ENCODE results near the gene RAPGEFL1.
"Not testable (repeated sequence)": the region's sequence is repeated elsewhere in the genome, so short reads cannot be mapped to it uniquely, and the experiment has no call there.

Gene RAPGEFL1

DNA sequence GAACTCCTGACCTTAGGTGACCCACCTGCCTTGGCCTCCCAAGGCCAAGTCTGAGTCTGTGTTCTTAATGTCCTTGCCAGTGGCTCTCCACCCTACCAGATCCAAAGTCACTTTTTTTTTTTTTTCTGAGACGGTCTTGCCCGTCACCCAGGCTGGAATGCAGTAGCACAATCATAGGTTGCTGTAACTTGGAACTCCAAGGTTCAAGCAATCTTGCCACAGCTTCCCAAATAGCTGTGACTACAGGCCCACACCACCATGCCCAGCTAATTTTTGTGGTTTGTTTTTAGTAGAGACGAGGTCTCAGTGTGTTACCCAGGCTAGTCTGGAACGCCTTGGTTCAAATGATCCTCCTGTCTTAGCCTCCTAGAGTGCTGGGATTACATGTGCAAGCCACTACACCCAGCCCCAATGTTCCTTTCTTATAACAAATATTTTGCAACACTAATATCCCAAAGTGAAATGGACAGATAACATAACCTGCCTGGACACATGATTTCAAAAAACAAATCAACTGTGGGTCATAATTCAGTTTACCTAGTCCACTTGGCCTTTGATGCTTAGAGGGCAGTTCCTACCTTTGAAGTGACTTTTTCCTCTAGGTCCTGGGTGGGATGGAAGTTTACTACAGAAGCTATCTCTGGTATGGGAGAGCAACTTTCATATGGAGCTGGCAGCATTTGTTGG is 4.0 kb upstream of the RAPGEFL1 start:
- in situ Hi-C loops (cut with MboI; ENCODE audit: low sequenced_read_pairs) = no loop called here

GRCh38 chr17:40173778-40174135 is 3.5 kb upstream of the RAPGEFL1 start:
- in situ Hi-C loops (cut with MboI; ENCODE audit: low sequenced_read_pairs) = no loop called here

GRCh38 chr17:40174514-40174913 is 2.8 kb upstream of the RAPGEFL1 start:
- in situ Hi-C loops (cut with MboI; ENCODE audit: low sequenced_read_pairs) = no loop called here

DNA sequence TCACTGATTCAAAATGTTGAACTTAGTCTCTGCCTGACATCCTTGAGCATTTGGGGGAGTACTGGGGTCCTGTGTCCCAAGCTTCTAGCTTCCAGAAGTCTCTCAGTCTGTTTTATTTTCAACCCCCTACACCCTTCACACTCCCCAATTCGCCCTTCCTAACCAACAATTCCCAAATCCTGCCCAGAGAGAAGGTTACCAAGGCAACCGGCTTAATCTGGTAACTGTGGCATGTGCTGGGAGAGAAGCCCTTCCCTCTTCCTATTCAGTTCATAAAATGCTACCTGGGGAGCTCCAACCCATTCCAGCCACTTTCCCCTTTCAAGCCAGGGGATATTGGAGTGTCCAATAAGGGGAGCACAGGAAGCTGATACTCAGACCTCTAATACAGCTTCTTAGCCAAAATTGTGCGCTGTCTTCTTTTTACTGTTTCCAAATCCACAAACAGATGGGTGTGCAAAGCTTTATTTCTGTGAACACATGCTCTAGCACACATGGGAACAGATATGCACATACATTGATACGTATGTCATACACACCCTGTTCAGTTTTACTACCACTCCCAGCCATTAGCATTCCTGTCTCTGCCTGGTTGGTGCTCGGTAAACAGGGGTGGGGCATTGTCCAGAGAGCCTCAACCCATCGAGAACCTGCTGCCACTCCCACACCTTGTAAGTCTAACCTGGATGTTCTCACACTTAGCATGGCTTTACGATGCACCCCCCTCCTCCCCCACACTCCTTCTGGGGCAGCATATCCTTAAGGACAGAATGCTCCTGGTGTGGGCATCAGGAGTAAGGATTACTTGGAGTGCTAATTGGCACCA is 1.1 kb upstream of the RAPGEFL1 start:
- in situ Hi-C loops (cut with MboI; ENCODE audit: low sequenced_read_pairs) = no loop called here

DNA sequence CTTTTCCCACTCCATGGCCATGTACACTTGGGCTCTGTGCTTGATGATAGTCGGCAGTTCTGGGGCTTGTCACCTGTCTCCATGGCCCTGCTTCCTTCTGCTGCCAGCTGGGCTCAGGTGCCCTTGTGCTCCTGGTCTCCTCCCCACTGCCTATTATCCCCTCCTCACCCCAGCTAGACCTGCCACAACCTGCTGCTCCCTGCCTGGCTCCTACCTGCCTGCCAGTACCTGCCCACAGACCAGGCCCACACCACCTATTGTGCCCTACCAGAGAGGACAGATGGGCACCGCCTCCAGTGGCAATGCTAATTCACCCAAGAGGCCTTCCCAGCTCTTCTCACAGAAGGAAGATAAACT is 538 bp upstream of the RAPGEFL1 start:
- in situ Hi-C loops (cut with MboI; ENCODE audit: low sequenced_read_pairs) = no loop called here

GRCh38 chr17:40178021-40178601 is 841 bp downstream of the RAPGEFL1 start:
- in situ Hi-C loops (cut with MboI; ENCODE audit: low sequenced_read_pairs) = no loop called here

- in situ Hi-C loops (cut with MboI; ENCODE audit: low sequenced_read_pairs) = no loop called here
Measured at GRCh38 chr17:40178660-40179059, 1.4 kb downstream of the RAPGEFL1 start.

GRCh38 chr17:40179923-40180659 is 2.8 kb downstream of the RAPGEFL1 start:
- in situ Hi-C loops (cut with MboI; ENCODE audit: low sequenced_read_pairs) = no loop called here

GRCh38 chr17:40180694-40181093 is 3.4 kb downstream of the RAPGEFL1 start:
- in situ Hi-C loops (cut with MboI; ENCODE audit: low sequenced_read_pairs) = no loop called here

DNA sequence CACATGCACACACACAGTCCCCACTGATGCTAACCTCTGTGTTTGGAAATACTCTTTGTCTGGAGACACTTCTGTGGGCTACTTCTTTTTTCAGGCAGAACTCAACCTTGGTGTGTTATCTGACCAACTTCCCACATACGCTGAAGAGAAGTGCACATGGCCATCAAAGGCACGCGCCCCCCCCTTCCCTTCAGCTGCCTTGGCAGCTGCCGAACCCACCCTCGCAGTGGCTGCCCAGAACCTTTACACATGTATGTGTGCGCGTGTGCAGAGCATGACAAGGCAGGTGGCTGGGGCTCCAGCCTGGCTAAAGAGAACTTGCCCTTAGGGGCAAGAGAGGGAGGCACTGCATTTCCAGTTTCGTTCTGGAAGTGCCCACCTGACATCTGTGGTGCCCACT is 3.9 kb downstream of the RAPGEFL1 start:
- in situ Hi-C loops (cut with MboI; ENCODE audit: low sequenced_read_pairs) = no loop called here

- in situ Hi-C loops (cut with MboI; ENCODE audit: low sequenced_read_pairs) = no loop called here
Measured at GRCh38 chr17:40182606-40183005, 5.3 kb downstream of the RAPGEFL1 start.

DNA sequence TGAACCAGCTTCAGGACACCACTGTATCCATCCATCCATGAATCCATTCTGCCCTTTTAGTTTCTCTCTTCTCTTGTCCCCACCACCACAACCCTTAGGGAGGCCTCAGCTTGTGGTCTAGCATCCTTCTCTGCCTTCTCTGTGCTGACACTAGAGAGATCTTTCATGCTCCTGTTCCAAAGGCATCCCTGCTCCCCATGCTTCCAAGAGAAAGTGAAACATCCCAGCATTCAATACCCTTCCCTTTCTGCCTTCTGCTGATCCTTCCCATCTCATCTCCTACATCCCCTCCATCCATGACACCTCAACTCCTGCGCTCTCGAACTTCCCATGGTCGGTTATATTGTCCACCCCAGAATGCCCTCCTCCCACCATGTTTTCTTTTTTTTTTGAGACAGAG is 10.0 kb downstream of the RAPGEFL1 start:
- in situ Hi-C loops (cut with MboI; ENCODE audit: low sequenced_read_pairs) = no loop called here

DNA sequence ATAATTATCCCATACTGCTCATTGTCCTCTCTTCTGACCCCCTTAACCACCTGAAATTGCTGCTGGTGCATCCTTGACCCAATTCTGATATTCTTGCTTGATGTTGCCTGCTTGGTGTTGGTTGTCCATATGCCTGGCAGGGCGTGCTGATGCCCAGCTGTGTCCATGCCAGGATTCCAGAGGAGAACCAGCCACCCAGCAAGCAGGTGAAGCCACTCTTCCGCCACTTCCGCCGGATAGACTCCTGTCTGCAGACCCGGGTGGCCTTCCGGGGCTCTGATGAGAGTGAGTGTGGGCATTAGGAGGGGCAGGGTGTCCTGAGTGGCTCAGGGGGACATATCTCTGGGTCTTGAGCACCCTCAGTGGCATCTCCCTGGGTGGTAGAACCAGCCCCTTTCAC is 11.4 kb downstream of the RAPGEFL1 start:
- in situ Hi-C loops (cut with MboI; ENCODE audit: low sequenced_read_pairs) = no loop called here

- in situ Hi-C loops (cut with MboI; ENCODE audit: low sequenced_read_pairs) = no loop called here
Measured at GRCh38 chr17:40190197-40191021, 13.1 kb downstream of the RAPGEFL1 start.

DNA sequence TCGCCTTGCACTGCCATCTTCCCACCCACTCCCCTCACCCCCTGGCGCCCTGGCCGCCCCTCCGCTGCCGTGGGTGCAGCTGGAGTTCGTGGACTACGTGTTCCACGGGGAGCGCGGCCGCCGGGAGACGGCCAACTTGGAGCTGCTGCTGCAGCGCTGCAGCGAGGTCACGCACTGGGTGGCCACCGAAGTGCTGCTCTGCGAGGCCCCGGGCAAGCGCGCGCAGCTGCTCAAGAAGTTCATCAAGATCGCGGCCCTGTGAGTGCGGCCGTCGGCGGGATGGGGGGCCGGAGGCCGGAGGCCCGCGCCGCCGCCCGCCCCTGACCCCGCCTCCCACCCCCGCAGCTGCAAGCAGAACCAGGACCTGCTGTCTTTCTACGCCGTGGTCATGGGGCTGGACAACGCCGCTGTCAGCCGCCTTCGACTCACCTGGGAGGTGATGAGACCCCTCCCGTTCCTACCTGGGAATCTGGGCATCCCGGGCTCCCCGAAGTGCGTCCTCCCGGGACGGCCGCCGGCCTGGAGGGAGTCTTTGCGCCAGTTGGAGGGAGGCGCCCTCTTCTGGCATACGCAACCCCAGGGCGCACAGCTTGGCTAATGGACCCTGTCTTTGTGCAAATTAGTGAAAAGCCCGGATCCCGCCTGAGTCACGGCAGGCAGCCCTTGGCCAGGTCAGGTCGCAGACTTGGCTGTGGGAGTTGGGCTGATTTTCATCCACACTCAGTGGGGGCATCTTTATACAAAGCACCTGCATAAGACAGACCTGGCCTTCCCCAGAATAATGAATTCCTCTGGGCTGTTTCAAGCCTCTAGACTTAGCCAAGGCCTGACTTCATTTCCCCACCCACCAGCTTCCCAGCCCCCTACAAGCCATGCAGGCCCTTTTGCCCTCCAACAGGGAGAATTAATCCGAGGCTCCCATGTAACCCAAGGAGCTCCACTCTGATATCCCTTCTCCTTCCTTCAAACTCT is 14.3 kb downstream of the RAPGEFL1 start:
- in situ Hi-C loops (cut with MboI; ENCODE audit: low sequenced_read_pairs) = no loop called here

DNA sequence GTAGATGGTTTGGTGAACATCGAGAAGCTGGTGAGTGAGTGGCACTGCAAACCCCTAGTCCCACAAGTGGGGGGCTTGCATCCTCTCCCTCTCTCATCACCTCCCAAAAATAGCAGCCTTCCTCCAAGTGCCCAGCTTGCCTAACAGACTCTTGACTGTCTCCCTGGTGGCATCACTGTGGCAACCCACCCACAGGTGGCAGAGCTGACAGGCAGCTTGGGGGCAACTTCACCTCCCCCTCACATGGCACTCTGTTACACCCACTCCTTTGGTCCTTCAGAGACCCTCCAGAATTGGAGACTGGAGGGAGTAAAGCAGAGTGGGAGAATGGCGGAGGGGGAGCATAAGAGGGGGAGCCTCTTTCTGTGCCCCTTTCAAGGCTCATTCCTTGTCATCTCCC is 15.7 kb downstream of the RAPGEFL1 start:
- in situ Hi-C loops (cut with MboI; ENCODE audit: low sequenced_read_pairs) = no loop called here

DNA sequence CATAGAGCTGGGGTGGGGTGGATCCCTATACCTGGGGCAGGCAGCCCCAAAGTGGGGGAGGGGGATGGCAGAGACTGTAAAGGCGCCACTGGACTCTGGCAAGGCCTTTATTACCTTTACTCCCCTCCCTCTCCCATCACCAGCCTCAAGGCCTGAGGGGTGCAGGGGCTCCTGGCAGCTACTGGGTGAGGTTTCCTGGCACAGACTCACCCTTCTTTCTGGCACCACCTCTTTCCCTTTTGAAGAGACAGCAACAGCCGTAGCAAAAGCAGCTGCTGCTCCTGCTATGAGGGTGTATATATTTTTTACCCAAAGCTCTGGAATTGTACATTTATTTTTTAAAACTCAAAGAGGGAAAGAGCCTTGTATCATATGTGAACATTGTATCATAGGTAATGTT is 17.6 kb downstream of the RAPGEFL1 start:
- in situ Hi-C loops (cut with MboI; ENCODE audit: low sequenced_read_pairs) = no loop called here

DNA sequence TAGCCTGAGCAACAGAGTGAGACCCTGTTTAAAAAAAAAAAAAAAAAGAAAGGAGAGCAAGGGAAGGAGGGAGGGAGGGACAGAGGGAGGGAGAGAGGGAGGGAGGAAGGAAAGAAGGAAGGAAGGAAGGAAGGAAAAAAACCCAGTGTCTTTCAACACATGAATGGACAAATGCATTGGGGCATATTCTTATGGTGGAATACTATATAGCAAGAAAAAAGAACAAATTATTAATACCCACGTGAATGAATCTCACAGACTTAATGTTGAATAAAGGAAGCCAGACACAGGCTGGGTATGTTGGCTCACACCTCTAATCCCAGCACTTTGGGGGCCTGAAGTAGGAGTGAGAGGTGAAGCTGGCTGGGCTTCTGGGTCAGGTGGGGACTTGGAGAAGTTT is 20.3 kb downstream of the RAPGEFL1 start:
- in situ Hi-C loops (cut with MboI; ENCODE audit: low sequenced_read_pairs) = no loop called here

DNA sequence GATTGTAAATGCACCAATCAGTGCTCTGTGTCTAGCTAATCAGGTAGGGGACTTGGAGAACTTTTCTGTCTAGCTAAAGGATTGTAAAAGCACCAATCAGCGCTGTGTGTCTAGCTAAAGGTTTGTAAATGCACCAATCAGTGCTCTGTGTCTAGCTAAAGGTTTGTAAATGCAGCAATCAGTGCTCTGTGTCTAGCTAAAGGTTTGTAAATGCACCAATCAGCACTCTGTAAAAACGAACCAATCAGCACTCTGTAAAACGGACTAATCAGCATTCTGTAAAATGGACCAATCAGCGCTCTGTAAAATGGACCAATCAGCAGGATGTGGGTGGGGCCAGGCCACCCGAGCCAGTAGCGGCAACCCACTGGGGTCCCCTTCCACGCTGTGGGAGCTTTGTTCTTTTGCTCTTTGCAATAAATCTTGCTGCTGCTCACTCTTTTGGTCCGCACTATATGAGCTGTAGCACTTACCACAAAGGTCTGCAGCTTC is 20.7 kb downstream of the RAPGEFL1 start:
- in situ Hi-C loops (cut with MboI; ENCODE audit: low sequenced_read_pairs) = not testable (repeated sequence)

Data from HL-60/S4 (cell line).